Natural killer cell (primary cell): ENCODE measurements around the gene ZNF230. TPM values are rescaled to one million over a fixed set of nuclear protein-coding genes. Genes with fewer than 3 reads are reported as not detected.
A peak's percentile ranks its signal among the peaks of the same experiment; 100 is the strongest.

Experiments
- ATAC-seq, 3 donors: fragments of 150-1000 bp in 2 of 3; fragments of 200-7000 bp in 1 of 3; cut with Tn5 transposase; 1 replicate in 1 of 3; 2 replicates in 2 of 3; pipeline ENCODE4 v1.10.0; 2021; ENCODE audit warnings: mild to moderate bottlenecking in 2 of 3, moderate library complexity in 2 of 3
- DNase-seq, 2 donors: peaks; one replicate each; pipeline versions ENCODE4 v3.0.0 to v3.0.0-alpha.2; 2013 to 2021; ENCODE audit warnings: mixed read lengths in 1 of 2
- H3K27ac ChIP-seq: one replicate; pipeline ENCODE4 v1.5.1; 2013; ENCODE audit warnings: mild to moderate bottlenecking, low read length
- H3K27me3 ChIP-seq: one replicate; pipeline ENCODE4 v1.6.1; 2013; ENCODE audit warnings: low read length; ENCODE audit not compliant: control insufficient read depth, insufficient read depth
- H3K36me3 ChIP-seq: one replicate; pipeline ENCODE4 v1.6.1; 2013; ENCODE audit warnings: low read length; ENCODE audit not compliant: control insufficient read depth, insufficient read depth
- H3K4me1 ChIP-seq: one replicate; pipeline ENCODE4 v1.6.1; 2013; ENCODE audit warnings: low read length; ENCODE audit not compliant: control insufficient read depth, insufficient read depth
- H3K4me3 ChIP-seq: one replicate; pipeline ENCODE4 v1.5.1; 2013; ENCODE audit warnings: low read length
- H3K9me3 ChIP-seq: one replicate; pipeline ENCODE4 v1.6.1; 2013; ENCODE audit warnings: low read length; ENCODE audit not compliant: control insufficient read depth, insufficient read depth
- H3K27ac Mint-ChIP-seq, 2 donors: one replicate each; pipeline ENCODE4 v1.8.0; 2022; ENCODE audit warnings: mild to moderate bottlenecking in 2 of 2, mixed read lengths in 2 of 2, moderate library complexity in 1 of 2
- H3K27me3 Mint-ChIP-seq, 2 donors: one replicate each; pipeline ENCODE4 v1.8.0; 2022; ENCODE audit warnings: low read depth in 2 of 2, mixed read lengths in 2 of 2
- H3K36me3 Mint-ChIP-seq: one replicate; pipeline ENCODE4 v1.8.0; 2022; ENCODE audit warnings: mixed read lengths
- H3K4me1 Mint-ChIP-seq, 2 donors: one replicate each; pipeline ENCODE4 v1.8.0; 2022; ENCODE audit warnings: mixed read lengths in 2 of 2
- H3K4me3 Mint-ChIP-seq: one replicate; pipeline ENCODE4 v1.8.0; 2022; ENCODE audit warnings: mild to moderate bottlenecking, moderate library complexity, mixed read lengths
- H3K9me3 Mint-ChIP-seq, 2 donors: one replicate each; pipeline ENCODE4 v1.8.0; 2022; ENCODE audit warnings: mixed read lengths in 2 of 2
- CTCF ChIP-seq: fragments of 200-600 bp; IDR thresholded peaks from one replicate; pipeline ENCODE4 v1.8.0; 2022; ENCODE audit warnings: antibody characterized with exemption
- WGBS: methylation state at CpG from one replicate; pipeline ENCODE4 v1.1.7; 2013; ENCODE audit warnings: missing lambda C conversion rate; ENCODE audit not compliant: insufficient coverage; 5-methylcytosine and 5-hydroxymethylcytosine counted together
- intact Hi-C: fragments of 100-400 bp; cut with micrococcal nuclease; formaldehyde crosslinking; loops from one replicate; pipeline ENCODE4 v1.14.2; 2022
- total RNA-seq, 4 donors: library from RNA; stranded (reverse); fragments of 120-200 nt in 1 of 4; gene quantifications; one replicate each; pipeline versions ENCODE4 v1.2.3 to v1.2.4, GENCODE V29; 2013 to 2022

ZNF230 gene
- 1 to 10 TPM; 2.3 to 6.3 (median 3.4) TPM for total RNA-seq
- 9.0 TPM for total RNA-seq (2013)

GRCh38 chr19:44002566-44003460, at the start of gene ZNF230:
Gene ZNF230, plus strand, starts transcription at chr19:44002957. Its CDS starts 4,122 bp downstream, at chr19:44007079.
- H3K9me3 Mint-ChIP-seq = peaks cover 12 to 16% of the 10 kb centered on the region in 2 donors
- peaks cover 32 to 34% of the 10 kb centered on the region in 2 donors for H3K4me1 Mint-ChIP-seq
- intact Hi-C loops = loop anchor here (1.0 to 2.0 kb wide), 3 partner anchors 19 to 92 kb away; partner anchors contain the start of genes ZNF155, ZNF222 and ZNF224
- ATAC-seq = peak; percentile 94 to 99 (median 98)
- peak; percentile 70 to 95 for DNase-seq
- peaks cover 8% of the 10 kb centered on the region for H3K9me3 ChIP-seq
- H3K4me1 ChIP-seq = peaks cover 16% of the 10 kb centered on the region
- peak within 1 kb of the TSS; percentile 97 for H3K4me3 Mint-ChIP-seq
- H3K27ac ChIP-seq = peak within 1 kb of the TSS; percentile 73
- WGBS = under 1% methylated on average over 48 of the region's 48 CpGs
- H3K27ac Mint-ChIP-seq = peak within 1 kb of the TSS; percentile 87 to 93
- H3K36me3 ChIP-seq = peaks cover 10% of the 10 kb centered on the region
- no peak for TF ChIP-seq CTCF
- H3K4me3 ChIP-seq = peak within 1 kb of the TSS; percentile 70
- peaks cover 0 to 3% of the 10 kb centered on the region in 2 donors for H3K27me3 Mint-ChIP-seq
- H3K27me3 ChIP-seq = no peaks in the 10 kb centered on the region
- peaks cover 18% of the 10 kb centered on the region for H3K36me3 Mint-ChIP-seq

GRCh38 chr19:43956827-43957226, 45.9 kb upstream of the ZNF230 start:
- H3K4me1 ChIP-seq = peaks cover 4% of the 10 kb centered on the region
- Mint-ChIP-seq H3K4me3 (no peak overlapping the region), H3K36me3 (peaks cover 31% of the 10 kb centered on the region), H3K4me1 (peaks cover 0 to 5% of the 10 kb centered on the region in 2 donors), H3K9me3 (peaks cover 8 to 14% of the 10 kb centered on the region in 2 donors), H3K27ac (no peak overlapping the region), H3K27me3 (no peaks in the 10 kb centered on the region)
- H3K36me3 ChIP-seq = no peaks in the 10 kb centered on the region
- no peak for DNase-seq
- TF ChIP-seq CTCF = no peak
- no peak for ATAC-seq
- H3K9me3 ChIP-seq = peaks cover 30% of the 10 kb centered on the region
- H3K27ac ChIP-seq = no peak overlapping the region
- WGBS = 82% methylated on average over 2 of the region's 3 CpGs
- intact Hi-C loops = no loop called here
- H3K27me3 ChIP-seq = no peaks in the 10 kb centered on the region
- no peak overlapping the region for H3K4me3 ChIP-seq

- Mint-ChIP-seq H3K27me3 (no peaks in the 10 kb centered on the region), H3K4me3 (no peak overlapping the region), H3K9me3 (peaks cover 10 to 17% of the 10 kb centered on the region in 2 donors), H3K36me3 (peaks cover 41% of the 10 kb centered on the region), H3K27ac (no peak overlapping the region), H3K4me1 (no peaks in the 10 kb centered on the region)
- intact Hi-C loops = no loop called here
- Histone ChIP-seq H3K4me1 (no peaks in the 10 kb centered on the region), H3K36me3 (no peaks in the 10 kb centered on the region), H3K27me3 (no peaks in the 10 kb centered on the region), H3K4me3 (no peak overlapping the region), H3K9me3 (peaks cover 27% of the 10 kb centered on the region), H3K27ac (no peak overlapping the region)
- ATAC-seq (no peak), DNase-seq (no peak)
- no peak for TF ChIP-seq CTCF
- WGBS = 95% methylated on average over 3 of the region's 3 CpGs
These were observed 44.9 kb upstream of the ZNF230 start for GRCh38 chr19:43957891-43958290.
